NCI-H146 (cell line): ENCODE data around the gene PCSK5.
A peak's percentile ranks its signal among the peaks of the same experiment; 100 is the strongest.

Source experiments
- DNase-seq: peaks from one replicate; lab custom pipeline; 2025; lab: John Stamatoyannopoulos, UW

The PCSK5 gene

DNA sequence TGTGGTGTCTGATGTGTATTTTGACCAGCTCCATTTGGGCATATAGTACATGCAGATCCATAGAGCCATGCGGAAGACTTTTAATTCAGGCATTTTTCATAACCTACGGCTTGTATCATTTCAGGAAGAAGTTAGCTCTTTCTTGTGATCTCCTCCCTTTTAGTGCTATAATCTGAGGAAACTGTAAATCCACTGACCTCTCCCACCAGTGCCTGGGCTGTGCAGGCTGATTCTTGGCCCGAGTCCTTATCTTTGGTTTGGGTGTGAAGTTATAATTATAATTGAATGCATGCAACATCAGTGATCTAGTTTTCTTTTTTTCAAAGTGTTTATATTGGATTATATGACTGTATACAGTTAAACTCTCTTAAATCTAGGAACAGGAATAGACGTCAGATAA, 247.9 kb downstream of the PCSK5 start:
- no peak for DNase-seq

GRCh38 chr9:76143834-76144233, 253.4 kb downstream of the PCSK5 start:
- no peak for DNase-seq

GRCh38 chr9:76150013-76150412, 259.5 kb downstream of the PCSK5 start:
- DNase-seq = no peak

DNA sequence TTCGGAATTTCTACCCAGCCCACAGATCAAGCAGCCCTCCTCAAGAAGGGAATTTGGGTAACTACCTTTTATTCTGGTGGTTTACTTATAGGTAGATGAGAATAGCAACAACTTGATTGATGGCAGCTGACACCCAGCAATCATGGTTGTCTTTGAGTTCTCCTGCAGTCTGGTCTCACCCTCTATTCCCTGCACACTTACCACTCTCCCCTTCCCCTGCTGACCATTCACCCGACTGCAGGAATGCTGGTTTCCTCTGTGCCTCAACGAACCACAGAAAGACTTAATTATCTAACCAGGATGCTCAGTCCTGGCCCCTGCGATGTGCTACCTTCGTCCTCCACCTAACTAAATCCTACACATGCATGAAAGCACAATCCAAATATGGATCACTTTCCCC, 260.8 kb downstream of the PCSK5 start:
- DNase-seq = no peak

DNA sequence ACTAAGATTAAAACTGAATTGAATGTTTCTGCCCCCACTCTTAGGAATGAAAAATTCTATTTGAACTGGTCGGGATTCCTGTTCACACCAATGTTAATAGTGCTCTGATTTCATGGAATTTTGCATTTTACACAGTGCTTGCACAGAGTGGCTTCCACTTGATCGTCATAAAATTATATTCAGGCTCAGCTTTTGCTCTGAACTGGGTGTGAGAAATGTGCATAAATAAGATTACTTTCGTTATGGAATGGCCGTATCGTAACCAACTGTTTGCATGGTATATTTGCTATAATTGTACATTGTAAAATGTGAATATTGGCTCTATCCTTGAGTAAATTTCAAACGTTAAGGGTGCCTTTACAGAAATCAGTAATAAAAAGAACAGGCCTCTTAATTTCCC, 262.9 kb downstream of the PCSK5 start:
- no peak for DNase-seq

- DNase-seq = no peak
Measured at GRCh38 chr9:76153902-76154629, 263.6 kb downstream of the PCSK5 start.

GRCh38 chr9:76155361-76155760, 264.9 kb downstream of the PCSK5 start:
- DNase-seq = no peak

- DNase-seq = no peak
Measured at GRCh38 chr9:76158713-76159112, 268.2 kb downstream of the PCSK5 start.

- no peak for DNase-seq
Measured at GRCh38 chr9:76159293-76159926, 268.9 kb downstream of the PCSK5 start.

DNA sequence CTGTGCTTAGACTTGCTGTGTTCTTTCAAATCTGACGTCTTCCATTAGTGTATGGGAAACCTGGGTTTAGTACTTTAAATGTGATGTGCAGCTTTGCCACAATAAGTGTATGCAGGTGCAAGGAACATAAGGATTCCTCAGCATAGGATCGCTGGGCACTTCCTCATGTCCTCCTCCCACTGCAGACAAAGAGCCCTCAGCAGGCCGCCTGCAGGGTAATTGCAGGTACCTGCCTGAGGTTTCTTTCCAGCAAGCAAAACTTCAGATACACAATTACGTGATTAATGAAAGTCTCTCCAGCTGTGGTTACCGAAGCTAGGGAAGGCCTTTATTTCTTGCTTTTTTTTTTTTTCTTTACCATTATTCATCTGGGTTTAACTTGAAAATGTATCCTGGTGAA, 270.6 kb downstream of the PCSK5 start:
- peak; percentile 77 for DNase-seq

DNA sequence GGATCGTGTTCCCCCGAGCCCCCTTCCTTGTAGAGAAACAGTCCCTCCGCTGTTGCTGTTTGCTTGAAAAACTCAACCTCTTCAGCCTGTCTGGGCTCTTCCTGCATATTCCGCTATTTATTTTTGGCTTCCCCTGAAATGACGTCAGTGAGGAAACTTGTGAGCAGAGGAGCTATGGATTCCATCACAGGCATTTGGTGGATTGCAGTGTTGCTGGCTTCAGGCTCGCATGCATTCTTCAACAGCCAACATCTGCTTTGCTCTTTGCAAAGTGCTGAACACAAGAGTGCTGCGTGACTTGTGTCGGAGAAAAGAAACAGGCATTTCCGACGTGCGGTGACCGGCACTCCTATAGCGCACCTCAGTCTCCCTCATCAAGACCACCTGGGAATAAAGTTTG, 271.1 kb downstream of the PCSK5 start:
- no peak for DNase-seq

GRCh38 chr9:76162086-76162730, 271.7 kb downstream of the PCSK5 start:
- no peak for DNase-seq

DNA sequence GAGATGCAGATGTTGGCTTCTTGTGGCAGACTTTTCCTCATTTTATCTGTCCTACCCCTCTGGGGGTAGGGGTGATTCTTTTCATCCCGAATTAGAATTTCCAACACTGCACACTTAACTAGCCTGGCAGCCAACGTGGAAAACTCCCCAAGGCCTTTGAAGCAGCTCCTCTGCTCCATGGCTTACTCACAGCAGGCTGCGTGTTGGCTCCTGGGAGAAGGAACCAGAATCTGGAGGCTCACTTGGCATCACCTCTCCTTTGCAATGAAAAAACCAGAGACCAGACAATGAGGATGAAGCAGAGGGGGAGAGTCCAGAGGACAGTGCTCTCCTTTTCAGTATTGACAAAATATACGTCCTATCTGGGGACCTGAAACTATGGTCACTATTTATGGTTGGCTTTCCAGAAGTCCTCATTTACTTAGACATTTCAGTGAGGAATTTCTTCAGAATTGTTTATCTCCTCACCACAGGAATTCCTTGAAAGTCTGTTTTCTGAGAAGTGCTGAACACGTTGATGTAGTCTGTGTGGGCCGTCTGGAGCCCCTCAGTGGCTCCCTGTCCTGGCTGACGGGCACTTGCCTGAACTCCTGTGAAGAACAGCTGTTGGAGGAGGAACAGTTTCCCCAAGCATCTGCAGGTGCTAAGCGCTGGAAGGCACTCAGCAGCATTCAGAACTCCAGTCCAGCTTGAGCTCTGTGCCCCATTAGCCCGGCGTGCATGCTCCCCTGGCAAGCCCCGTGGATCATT, 272.5 kb downstream of the PCSK5 start:
- no peak for DNase-seq

DNA sequence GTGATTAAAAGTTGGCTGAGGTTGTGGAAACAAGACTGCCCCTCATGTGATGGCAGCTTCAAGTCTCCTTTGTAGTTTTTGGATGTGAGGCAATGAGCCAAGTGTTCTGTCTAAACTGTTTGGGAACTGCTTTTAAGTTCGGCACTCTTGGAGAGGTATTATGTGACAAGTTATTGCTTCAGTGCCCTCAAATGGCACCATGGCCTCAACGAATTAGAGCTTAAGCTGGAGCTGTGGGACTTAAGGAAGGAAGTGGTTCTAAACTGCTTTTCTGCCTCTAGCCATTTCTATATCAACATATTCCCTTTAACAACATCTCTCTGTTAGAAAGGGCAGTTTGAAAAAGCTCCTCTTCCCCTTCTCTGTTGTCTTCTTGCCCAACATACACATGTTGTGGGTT, 276.1 kb downstream of the PCSK5 start:
- DNase-seq = no peak

DNA sequence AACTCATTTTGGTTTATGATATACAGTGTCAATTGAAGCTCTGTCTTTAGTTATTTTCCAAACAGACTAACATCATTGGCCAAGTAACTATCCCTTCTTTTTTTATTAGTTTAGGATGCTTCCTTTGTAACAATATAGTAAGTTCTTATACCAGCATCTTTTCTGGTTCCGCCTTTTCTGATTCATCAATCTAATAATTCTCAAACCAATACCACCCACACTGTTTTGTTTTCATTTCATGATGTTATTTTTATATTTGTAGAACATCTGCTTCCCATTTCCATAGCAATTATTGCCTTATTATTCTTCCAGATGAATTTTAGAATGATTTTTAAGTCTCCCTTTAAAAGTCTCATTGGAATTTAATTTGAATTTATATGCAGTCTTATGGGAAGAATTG, 285.7 kb downstream of the PCSK5 start:
- DNase-seq = no peak

GRCh38 chr9:76177931-76178330, 287.5 kb downstream of the PCSK5 start:
- no peak for DNase-seq

DNA sequence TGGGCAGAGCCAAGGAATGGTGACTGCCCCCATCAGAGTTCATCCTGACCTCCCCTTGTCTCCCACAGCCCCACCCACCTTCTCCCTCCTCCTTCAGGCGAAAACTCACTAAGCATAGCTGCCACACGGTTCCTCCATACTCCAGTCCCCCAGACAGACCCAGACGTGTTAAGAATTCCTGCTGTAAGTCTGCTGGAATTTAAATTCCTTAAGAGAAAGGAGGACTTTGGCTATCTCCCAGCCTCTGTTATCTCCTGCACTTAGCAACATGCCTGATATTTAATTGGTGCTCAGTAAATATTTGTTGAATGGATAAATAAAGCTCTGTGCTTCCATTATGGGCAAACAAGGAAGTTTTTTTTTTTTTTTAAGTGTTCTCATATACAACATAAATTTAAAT, 290.1 kb downstream of the PCSK5 start:
- DNase-seq = peak; percentile 43

DNA sequence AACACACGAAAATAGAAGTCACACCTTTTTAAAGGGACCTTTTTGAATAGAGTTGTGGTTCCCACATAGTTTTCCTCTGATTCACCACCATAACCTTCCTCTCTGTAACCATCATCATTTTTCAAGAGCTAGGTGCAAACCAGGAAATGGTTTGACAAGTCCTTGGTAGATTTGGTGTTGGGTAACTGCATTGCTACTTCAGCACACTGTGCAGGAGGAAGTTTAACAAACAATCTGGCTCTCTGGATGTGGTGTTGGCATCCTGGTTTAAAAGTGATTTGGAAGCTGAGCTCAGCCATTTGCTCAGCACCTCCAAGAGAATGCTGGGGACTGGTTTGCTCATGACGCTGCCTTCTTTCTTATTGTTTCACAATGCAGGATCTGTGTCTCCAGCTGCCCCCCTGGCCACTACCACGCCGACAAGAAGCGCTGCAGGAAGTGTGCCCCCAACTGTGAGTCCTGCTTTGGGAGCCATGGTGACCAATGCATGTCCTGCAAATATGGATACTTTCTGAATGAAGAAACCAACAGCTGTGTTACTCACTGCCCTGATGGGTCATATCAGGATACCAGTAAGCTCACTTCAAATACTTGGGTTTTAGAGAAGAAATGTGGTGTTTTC, 290.7 kb downstream of the PCSK5 start:
- peak; percentile 80 for DNase-seq

- DNase-seq = no peak
Measured at GRCh38 chr9:76181781-76182180, 291.3 kb downstream of the PCSK5 start.

- no peak for DNase-seq
Measured at GRCh38 chr9:76185432-76185831, 295.0 kb downstream of the PCSK5 start.

- no peak for DNase-seq
Measured at GRCh38 chr9:76188286-76188685, 297.8 kb downstream of the PCSK5 start.

- DNase-seq = no peak
Measured at GRCh38 chr9:76188905-76189304, 298.4 kb downstream of the PCSK5 start.
